DND-41 (cell line): ENCODE results near the gene PLEKHG5.

Experiments
- ATAC-seq: fragments of 200-7000 bp; cut with Tn5 transposase; 3 replicates; pipeline ENCODE4 v1.9.1; 2021; ENCODE audit warnings: low read depth; ENCODE audit not compliant: insufficient read depth
- DNase-seq: peaks from one replicate; pipeline ENCODE4 v3.0.0-alpha.2; 2020
- H2AFZ ChIP-seq: 2 replicates; pipeline ENCODE4 v1.6.0; 2012; ENCODE audit warnings: low read depth, low read length
- H3K27ac ChIP-seq: 2 replicates; pipeline ENCODE4 v1.5.1; 2012; ENCODE audit warnings: low read length, inconsistent platforms
- H3K27me3 ChIP-seq: fragments of 200-600 bp; sonication (generic); 2 replicates; pipeline ENCODE4 v1.6.0; 2012; ENCODE audit warnings: low read length, mild to moderate bottlenecking, inconsistent platforms; ENCODE audit not compliant: insufficient read depth, poor library complexity
- H3K36me3 ChIP-seq: 2 replicates; pipeline ENCODE4 v1.5.1; 2012; ENCODE audit warnings: low read length, inconsistent platforms; ENCODE audit not compliant: insufficient read depth
- H3K4me1 ChIP-seq: 2 replicates; pipeline ENCODE4 v1.5.1; 2012; ENCODE audit warnings: mild to moderate bottlenecking, low read length; ENCODE audit not compliant: insufficient read depth
- H3K4me2 ChIP-seq: 2 replicates; pipeline ENCODE4 v1.6.0; 2012; ENCODE audit warnings: mild to moderate bottlenecking, moderate library complexity, low read length, inconsistent platforms; ENCODE audit not compliant: insufficient read depth
- H3K4me3 ChIP-seq, 2 experiments: fragments of 200-600 bp in 1 of 2; shearing (Covaris generic) in 1 of 2; 2 replicates each; pipeline ENCODE4 v1.5.1; 2012 to 2016; ENCODE audit warnings: inconsistent platforms in 2 of 2, low read length in 2 of 2, mild to moderate bottlenecking in 2 of 2, low read depth in 1 of 2, moderate library complexity in 1 of 2
- H3K79me2 ChIP-seq: 2 replicates; pipeline ENCODE4 v1.6.0; 2012; ENCODE audit warnings: low read length, inconsistent platforms; ENCODE audit not compliant: insufficient read depth
- H3K9ac ChIP-seq: 2 replicates; pipeline ENCODE4 v1.6.0; 2012; ENCODE audit warnings: low read depth, mild to moderate bottlenecking, inconsistent platforms, low read length, moderate library complexity
- H3K9me3 ChIP-seq: 2 replicates; pipeline ENCODE4 v1.5.1; 2012; ENCODE audit warnings: low read length, moderate library complexity, mild to moderate bottlenecking, inconsistent platforms; ENCODE audit not compliant: insufficient read depth, severe bottlenecking
- H4K20me1 ChIP-seq: 2 replicates; pipeline ENCODE4 v1.6.0; 2012; ENCODE audit warnings: low read length; ENCODE audit not compliant: insufficient read depth
- CTCF ChIP-seq: IDR thresholded peaks from 2 replicates; pipeline ENCODE4 v1.5.1; 2012; ENCODE audit warnings: borderline replicate concordance, low read length, moderate library complexity, mild to moderate bottlenecking; ENCODE audit not compliant: poor library complexity, severe bottlenecking; ENCODE audit errors: extremely low read depth
- EZH2 ChIP-seq: IDR thresholded peaks from 3 replicates; pipeline ENCODE4 v1.6.1; 2012; ENCODE audit warnings: borderline replicate concordance, low read depth, mild to moderate bottlenecking, moderate library complexity, low read length, inconsistent platforms; ENCODE audit not compliant: severe bottlenecking

Gene PLEKHG5

GRCh38 chr1:6530504-6531160 is 39.2 kb upstream of the PLEKHG5 start:
- no peak overlapping the region for H2AFZ ChIP-seq
- H3K4me1 ChIP-seq, result no peaks in the 10 kb centered on the region
- no peaks in the 10 kb centered on the region for H3K9me3 ChIP-seq
- H3K27me3 ChIP-seq, result no peaks in the 10 kb centered on the region
- ATAC-seq, result no peak
- no peak for TF ChIP-seq EZH2
- no peak for TF ChIP-seq CTCF
- DNase-seq, result no peak
- H3K27ac ChIP-seq, result no peak overlapping the region
- H3K36me3 ChIP-seq, result peaks cover 80% of the 10 kb centered on the region
- no peak overlapping the region for H3K4me2 ChIP-seq
- no peak overlapping the region for H3K9ac ChIP-seq
- H3K79me2 ChIP-seq, result peaks cover 5% of the 10 kb centered on the region
- no peak overlapping the region for H3K4me3 ChIP-seq
- peaks cover 20% of the 10 kb centered on the region for H4K20me1 ChIP-seq

- H3K36me3 ChIP-seq, result peaks cover 80% of the 10 kb centered on the region
- H3K9ac ChIP-seq, result no peak overlapping the region
- ATAC-seq (no peak), DNase-seq (no peak)
- H4K20me1 ChIP-seq, result peaks cover 16% of the 10 kb centered on the region
- H3K4me2 ChIP-seq, result no peak overlapping the region
- no peaks in the 10 kb centered on the region for H3K9me3 ChIP-seq
- no peak overlapping the region for H3K4me3 ChIP-seq
- no peaks in the 10 kb centered on the region for H3K27me3 ChIP-seq
- H2AFZ ChIP-seq, result no peak overlapping the region
- H3K27ac ChIP-seq, result no peak overlapping the region
- no peak for TF ChIP-seq CTCF
- TF ChIP-seq EZH2, result no peak
- H3K79me2 ChIP-seq, result no peaks in the 10 kb centered on the region
- H3K4me1 ChIP-seq, result no peaks in the 10 kb centered on the region
Measured at GRCh38 chr1:6528492-6528891, 37.0 kb upstream of the PLEKHG5 start.

GRCh38 chr1:6526316-6526715 is 34.8 kb upstream of the PLEKHG5 start:
- H3K4me2 ChIP-seq, result no peak overlapping the region
- no peaks in the 10 kb centered on the region for H3K4me1 ChIP-seq
- ATAC-seq (no peak), DNase-seq (no peak)
- peaks cover 59% of the 10 kb centered on the region for H3K36me3 ChIP-seq
- H3K9ac ChIP-seq, result no peak overlapping the region
- H3K4me3 ChIP-seq, result no peak overlapping the region
- H3K79me2 ChIP-seq, result no peaks in the 10 kb centered on the region
- H3K9me3 ChIP-seq, result no peaks in the 10 kb centered on the region
- no peaks in the 10 kb centered on the region for H3K27me3 ChIP-seq
- TF ChIP-seq CTCF (no peak), EZH2 (no peak)
- peaks cover 12% of the 10 kb centered on the region for H4K20me1 ChIP-seq
- no peak overlapping the region for H3K27ac ChIP-seq
- no peak overlapping the region for H2AFZ ChIP-seq
